Loucy (cell line): Measurements from ENCODE around the gene FBRSL1.

ENCODE experiments used
- CTCF ChIP-seq: fragments of 200-600 bp; sonication (generic); conservative IDR thresholded peaks from 2 replicates; pipeline ENCODE4 v1.5.1; 2014; ENCODE audit warnings: mild to moderate bottlenecking, antibody characterized with exemption, low read length
- EZH2phosphoT487 ChIP-seq: fragments of 200-600 bp; IDR thresholded peaks from 2 replicates; pipeline ENCODE4 v1.6.1; 2018; ENCODE audit warnings: antibody characterized with exemption, mild to moderate bottlenecking, moderate library complexity, borderline replicate concordance

DNA sequence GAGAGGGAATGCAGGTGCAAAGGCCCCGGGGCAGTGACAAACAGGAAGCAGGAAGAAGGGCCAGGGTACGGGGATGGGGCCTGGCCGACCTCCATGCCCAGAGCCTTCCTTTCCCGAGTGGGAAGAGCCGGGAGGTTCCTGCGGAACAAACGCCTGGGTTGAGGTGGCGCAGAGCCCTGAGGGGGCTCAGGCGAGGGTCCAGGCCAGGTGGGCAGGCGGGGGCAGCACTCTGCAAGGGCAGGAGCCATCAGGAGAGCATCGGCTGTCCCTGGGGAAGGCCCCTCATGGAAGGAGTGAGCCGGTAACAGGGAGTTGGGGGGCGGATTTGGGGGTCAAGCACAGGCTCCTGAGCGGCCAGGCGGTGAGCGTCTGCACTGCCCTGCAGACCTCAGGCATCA lies 18.1 kb upstream of the FBRSL1 start:
- TF ChIP-seq CTCF, result no peak
- no peak for TF ChIP-seq EZH2phosphoT487
